Mesothelial cell of epicardium (in vitro differentiated cells): ENCODE measurements around the gene CCNQ. TPM values are rescaled to one million over a fixed set of nuclear protein-coding genes. Genes with fewer than 3 reads are reported as not detected.

Source experiments
- DNase-seq, 2 experiments: peaks; one replicate each; pipeline ENCODE4 v3.0.0; 2021; ENCODE audit warnings: low spot score in 2 of 2; ENCODE audit not compliant: unreplicated experiment in 2 of 2
- H3K27ac Mint-ChIP-seq: 2 replicates; pipeline ENCODE4 v1.8.0; 2021; ENCODE audit warnings: mixed read lengths
- H3K27me3 Mint-ChIP-seq: 2 replicates; pipeline ENCODE4 v1.8.0; 2021; ENCODE audit warnings: low read depth, mixed read lengths
- H3K36me3 Mint-ChIP-seq: 2 replicates; pipeline ENCODE4 v1.8.0; 2021; ENCODE audit warnings: mixed read lengths
- H3K4me1 Mint-ChIP-seq: 2 replicates; pipeline ENCODE4 v1.8.0; 2021; ENCODE audit warnings: mixed read lengths
- H3K4me3 Mint-ChIP-seq: 2 replicates; pipeline ENCODE4 v1.8.0; 2021; ENCODE audit warnings: mild to moderate bottlenecking, moderate library complexity, mixed read lengths
- H3K9me3 Mint-ChIP-seq: 2 replicates; pipeline ENCODE4 v1.8.0; 2021; ENCODE audit warnings: mixed read lengths
- CTCF ChIP-seq: fragments of 200-600 bp; sonication (generic); IDR thresholded peaks from one replicate; pipeline ENCODE4 v1.5.0; 2021; ENCODE audit warnings: antibody characterized with exemption; ENCODE audit not compliant: unreplicated experiment
- total RNA-seq: library from RNA; stranded (reverse); gene quantifications from 3 replicates; pipeline ENCODE4 v1.2.1, GENCODE V29; 2021

CCNQ gene
- total RNA-seq, 1 donor from 2014 or later, result 17.3 TPM

- H3K36me3 Mint-ChIP-seq, result no peaks in the 10 kb centered on the region
- H3K4me3 Mint-ChIP-seq, result no peak overlapping the region
- H3K27me3 Mint-ChIP-seq, result no peaks in the 10 kb centered on the region
- H3K27ac Mint-ChIP-seq, result no peak overlapping the region
- peaks cover 11% of the 10 kb centered on the region for H3K9me3 Mint-ChIP-seq
- H3K4me1 Mint-ChIP-seq, result no peaks in the 10 kb centered on the region
- peak; percentile 13 for TF ChIP-seq CTCF
- no peak for DNase-seq
Observed at GRCh38 chrX:153568451-153569011, 30.4 kb downstream of the CCNQ start.

GRCh38 chrX:153565996-153566580 is 32.9 kb downstream of the CCNQ start:
- H3K9me3 Mint-ChIP-seq, result peaks cover 16% of the 10 kb centered on the region
- no peaks in the 10 kb centered on the region for H3K36me3 Mint-ChIP-seq
- H3K4me3 Mint-ChIP-seq, result no peak overlapping the region
- no peaks in the 10 kb centered on the region for H3K27me3 Mint-ChIP-seq
- DNase-seq, result no peak
- H3K4me1 Mint-ChIP-seq, result no peaks in the 10 kb centered on the region
- no peak overlapping the region for H3K27ac Mint-ChIP-seq
- TF ChIP-seq CTCF, result no peak

GRCh38 chrX:153564047-153564606 is 34.8 kb downstream of the CCNQ start:
- H3K4me3 Mint-ChIP-seq, result no peak overlapping the region
- H3K27me3 Mint-ChIP-seq, result no peaks in the 10 kb centered on the region
- H3K36me3 Mint-ChIP-seq, result no peaks in the 10 kb centered on the region
- TF ChIP-seq CTCF, result no peak
- H3K27ac Mint-ChIP-seq, result no peak overlapping the region
- no peaks in the 10 kb centered on the region for H3K4me1 Mint-ChIP-seq
- H3K9me3 Mint-ChIP-seq, result peaks cover 10% of the 10 kb centered on the region
- DNase-seq, result no peak

GRCh38 chrX:153562546-153562945 is 36.4 kb downstream of the CCNQ start:
- H3K27ac Mint-ChIP-seq, result no peak overlapping the region
- no peak for DNase-seq
- no peak for TF ChIP-seq CTCF
- peaks cover 10% of the 10 kb centered on the region for H3K9me3 Mint-ChIP-seq
- H3K4me3 Mint-ChIP-seq, result no peak overlapping the region
- no peaks in the 10 kb centered on the region for H3K36me3 Mint-ChIP-seq
- H3K4me1 Mint-ChIP-seq, result no peaks in the 10 kb centered on the region
- no peaks in the 10 kb centered on the region for H3K27me3 Mint-ChIP-seq

GRCh38 chrX:153561337-153561736 is 37.6 kb downstream of the CCNQ start:
- TF ChIP-seq CTCF, result no peak
- H3K9me3 Mint-ChIP-seq, result peaks cover 10% of the 10 kb centered on the region
- DNase-seq, result no peak
- no peaks in the 10 kb centered on the region for H3K36me3 Mint-ChIP-seq
- H3K4me3 Mint-ChIP-seq, result no peak overlapping the region
- H3K4me1 Mint-ChIP-seq, result no peaks in the 10 kb centered on the region
- H3K27me3 Mint-ChIP-seq, result no peaks in the 10 kb centered on the region
- H3K27ac Mint-ChIP-seq, result no peak overlapping the region
